Right hindlimb (tissue), 1 donor: Measurements from ENCODE around the gene SFI1.

Experiments
- DNase-seq: peaks from one replicate; pipeline ENCODE4 v3.0.0-alpha.2; 2018

SFI1 gene

GRCh38 chr22:31618471-31619176 is 122.3 kb downstream of the SFI1 start:
- no peak for DNase-seq

- DNase-seq: no peak
Observed at GRCh38 chr22:31619611-31620300, 123.4 kb downstream of the SFI1 start.

- peak; percentile 17 for DNase-seq
Observed at GRCh38 chr22:31620756-31621480, 124.6 kb downstream of the SFI1 start.

GRCh38 chr22:31621507-31622124 is 125.3 kb downstream of the SFI1 start:
- no peak for DNase-seq

GRCh38 chr22:31622980-31623379 is 126.6 kb downstream of the SFI1 start:
- DNase-seq: no peak

GRCh38 chr22:31623592-31624304 is 127.4 kb downstream of the SFI1 start:
- DNase-seq: peak; percentile 22

GRCh38 chr22:31625257-31625640 is 128.9 kb downstream of the SFI1 start:
- DNase-seq: no peak

GRCh38 chr22:31625661-31626426 is 129.5 kb downstream of the SFI1 start:
- peak; percentile 66 for DNase-seq

- DNase-seq: peak; percentile 69
Observed at GRCh38 chr22:31626427-31627150, 130.3 kb downstream of the SFI1 start.

- DNase-seq: peak; percentile 28
Observed at GRCh38 chr22:31627223-31627731, 130.9 kb downstream of the SFI1 start.

- no peak for DNase-seq
Observed at GRCh38 chr22:31628362-31628761, 132.0 kb downstream of the SFI1 start.

- no peak for DNase-seq
Observed at GRCh38 chr22:31628969-31629708, 132.8 kb downstream of the SFI1 start.

- no peak for DNase-seq
Observed at GRCh38 chr22:31629741-31630184, 133.4 kb downstream of the SFI1 start.

GRCh38 chr22:31630331-31631329 is 134.3 kb downstream of the SFI1 start:
- DNase-seq: peak; percentile 85

GRCh38 chr22:31631436-31631835 is 135.1 kb downstream of the SFI1 start:
- peak; percentile 30 for DNase-seq

- DNase-seq: no peak
Observed at GRCh38 chr22:31635638-31636306, 139.4 kb downstream of the SFI1 start.

GRCh38 chr22:31637447-31637890 is 141.1 kb downstream of the SFI1 start:
- no peak for DNase-seq
